Liver (tissue), 3 donors: Measurements from ENCODE around the gene FAM89B.

Source experiments
- CTCF ChIP-seq: fragments of 150-350 bp; IDR thresholded peaks from 2 replicates; pipeline ENCODE4 v1.5.1; 2017; ENCODE audit warnings: improper control_type of control experiment, low read depth, low read length; ENCODE audit not compliant: missing input control
- JUND ChIP-seq, 2 donors: IDR thresholded peaks; 2 replicates each; pipeline ENCODE4 v1.6.1; 2016; ENCODE audit warnings: antibody characterized with exemption in 2 of 2
- NR2F2 ChIP-seq: IDR thresholded peaks from 2 replicates; pipeline ENCODE4 v1.6.1; 2016; ENCODE audit warnings: antibody characterized with exemption
- RAD21 ChIP-seq, 2 donors: IDR thresholded peaks; 2 replicates each; pipeline ENCODE4 v1.6.1; 2016; ENCODE audit warnings: antibody characterized with exemption in 2 of 2, mild to moderate bottlenecking in 2 of 2
- REST ChIP-seq: IDR thresholded peaks from 2 replicates; pipeline ENCODE4 v1.6.1; 2016; ENCODE audit warnings: antibody characterized with exemption, mild to moderate bottlenecking
- RXRA ChIP-seq, 2 donors: IDR thresholded peaks; 2 replicates each; pipeline ENCODE4 v1.6.1; 2017 to 2018; ENCODE audit warnings: antibody characterized with exemption in 2 of 2, mild to moderate bottlenecking in 1 of 2
- SP1 ChIP-seq: IDR thresholded peaks from 2 replicates; pipeline ENCODE4 v1.6.1; 2018; ENCODE audit warnings: antibody characterized with exemption, mild to moderate bottlenecking
- TAF1 ChIP-seq: conservative IDR thresholded peaks from 2 replicates; pipeline ENCODE4 v1.6.1; 2016; ENCODE audit warnings: antibody characterized with exemption, mild to moderate bottlenecking
- YY1 ChIP-seq: IDR thresholded peaks from 2 replicates; pipeline ENCODE4 v1.6.1; 2016; ENCODE audit warnings: antibody characterized with exemption, mild to moderate bottlenecking
- TF ChIP-seq, protein P1 (sequence below): IDR thresholded peaks from 2 replicates; pipeline ENCODE4 v1.6.1; 2016; ENCODE audit warnings: antibody characterized with exemption
- TF ChIP-seq, protein P2 (sequence below): IDR thresholded peaks from 2 replicates; pipeline ENCODE4 v1.6.1; 2016; ENCODE audit warnings: antibody characterized with exemption
- TF ChIP-seq, protein P3 (sequence below): IDR thresholded peaks from 2 replicates; pipeline ENCODE4 v1.6.1; 2016; ENCODE audit warnings: antibody characterized with exemption
- donor health status: healthy.
- donor health status: healthy.

DNA sequence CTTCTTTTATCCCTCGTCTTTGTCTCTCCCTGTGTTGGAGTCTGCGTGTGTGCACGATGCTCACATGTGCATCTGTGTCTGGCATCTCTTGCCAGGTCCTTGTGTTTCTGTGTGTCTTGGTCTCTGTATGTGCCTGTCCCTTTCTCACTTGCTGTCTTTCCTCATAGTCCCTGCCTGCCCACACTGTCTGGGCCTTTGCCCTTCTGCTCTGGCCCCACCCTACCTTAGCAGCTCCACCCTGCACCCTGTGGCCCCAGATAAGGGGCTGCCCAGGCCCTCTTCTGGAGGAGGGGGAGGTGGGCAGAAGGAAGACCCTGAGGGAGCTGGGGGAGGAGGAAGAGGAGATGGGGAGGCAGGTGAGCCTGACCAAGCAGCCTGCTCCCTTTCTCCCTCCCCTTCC, 6.3 kb downstream of the FAM89B start:
- TF ChIP-seq, protein P1, sequence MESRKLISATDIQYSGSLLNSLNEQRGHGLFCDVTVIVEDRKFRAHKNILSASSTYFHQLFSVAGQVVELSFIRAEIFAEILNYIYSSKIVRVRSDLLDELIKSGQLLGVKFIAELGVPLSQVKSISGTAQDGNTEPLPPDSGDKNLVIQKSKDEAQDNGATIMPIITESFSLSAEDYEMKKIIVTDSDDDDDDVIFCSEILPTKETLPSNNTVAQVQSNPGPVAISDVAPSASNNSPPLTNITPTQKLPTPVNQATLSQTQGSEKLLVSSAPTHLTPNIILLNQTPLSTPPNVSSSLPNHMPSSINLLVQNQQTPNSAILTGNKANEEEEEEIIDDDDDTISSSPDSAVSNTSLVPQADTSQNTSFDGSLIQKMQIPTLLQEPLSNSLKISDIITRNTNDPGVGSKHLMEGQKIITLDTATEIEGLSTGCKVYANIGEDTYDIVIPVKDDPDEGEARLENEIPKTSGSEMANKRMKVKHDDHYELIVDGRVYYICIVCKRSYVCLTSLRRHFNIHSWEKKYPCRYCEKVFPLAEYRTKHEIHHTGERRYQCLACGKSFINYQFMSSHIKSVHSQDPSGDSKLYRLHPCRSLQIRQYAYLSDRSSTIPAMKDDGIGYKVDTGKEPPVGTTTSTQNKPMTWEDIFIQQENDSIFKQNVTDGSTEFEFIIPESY = no peak
- TF ChIP-seq SP1 = no peak
- no peak for TF ChIP-seq CTCF
- TF ChIP-seq, protein P2, sequence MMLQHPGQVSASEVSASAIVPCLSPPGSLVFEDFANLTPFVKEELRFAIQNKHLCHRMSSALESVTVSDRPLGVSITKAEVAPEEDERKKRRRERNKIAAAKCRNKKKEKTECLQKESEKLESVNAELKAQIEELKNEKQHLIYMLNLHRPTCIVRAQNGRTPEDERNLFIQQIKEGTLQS = no peak
- no peak for TF ChIP-seq NR2F2
- no peak for TF ChIP-seq REST
- no peak for TF ChIP-seq TAF1
- TF ChIP-seq RAD21 (IDR thresholded peaks at IDR 0.05) = no peak
- TF ChIP-seq, protein P3, sequence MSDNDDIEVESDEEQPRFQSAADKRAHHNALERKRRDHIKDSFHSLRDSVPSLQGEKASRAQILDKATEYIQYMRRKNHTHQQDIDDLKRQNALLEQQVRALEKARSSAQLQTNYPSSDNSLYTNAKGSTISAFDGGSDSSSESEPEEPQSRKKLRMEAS = no peak
- no peak for TF ChIP-seq YY1
- no peak for TF ChIP-seq JUND (IDR thresholded peaks at IDR 0.05)
- no peak for TF ChIP-seq RXRA (IDR thresholded peaks at IDR 0.05)
